NCI-H748 treated with DMSO at 0.1 percent for 48 hours (cell line): Measurements from ENCODE around the gene URM1.
A peak's percentile ranks its signal among the peaks of the same experiment; 100 is the strongest.

ENCODE experiments used
- DNase-seq: peaks from one replicate; lab custom pipeline; 2025; lab: John Stamatoyannopoulos, UW

URM1 gene

GRCh38 chr9:128349125-128349524 is 22.0 kb upstream of the URM1 start:
- no peak for DNase-seq

GRCh38 chr9:128349772-128350171 is 21.4 kb upstream of the URM1 start:
- no peak for DNase-seq

GRCh38 chr9:128355451-128355850 is 15.7 kb upstream of the URM1 start:
- DNase-seq = no peak

GRCh38 chr9:128358090-128358489 is 13.1 kb upstream of the URM1 start:
- DNase-seq = no peak

- DNase-seq = no peak
Observed at GRCh38 chr9:128358861-128359260, 12.3 kb upstream of the URM1 start.

GRCh38 chr9:128360826-128361225 is 10.3 kb upstream of the URM1 start:
- DNase-seq = no peak

GRCh38 chr9:128361296-128361985 is 9.7 kb upstream of the URM1 start:
- DNase-seq = no peak

GRCh38 chr9:128361986-128362646 is 9.1 kb upstream of the URM1 start:
- peak; percentile 38 for DNase-seq

GRCh38 chr9:128362774-128363173 is 8.4 kb upstream of the URM1 start:
- no peak for DNase-seq

- no peak for DNase-seq
Observed at GRCh38 chr9:128365525-128365924, 5.6 kb upstream of the URM1 start.

- no peak for DNase-seq
Observed at GRCh38 chr9:128369024-128369706, 2.0 kb upstream of the URM1 start.

- DNase-seq = no peak
Observed at GRCh38 chr9:128370367-128370751, 815 bp upstream of the URM1 start.

- no peak for DNase-seq
Observed at GRCh38 chr9:128371630-128372117, 500 bp downstream of the URM1 start.

- DNase-seq = no peak
Observed at GRCh38 chr9:128372188-128372641, 1.0 kb downstream of the URM1 start.

- DNase-seq = no peak
Observed at GRCh38 chr9:128372784-128373183, 1.6 kb downstream of the URM1 start.

- no peak for DNase-seq
Observed at GRCh38 chr9:128374221-128374675, 3.1 kb downstream of the URM1 start.

GRCh38 chr9:128375865-128376264 is 4.7 kb downstream of the URM1 start:
- no peak for DNase-seq

- no peak for DNase-seq
Observed at GRCh38 chr9:128382261-128382660, 11.1 kb downstream of the URM1 start.

GRCh38 chr9:128383007-128383753 is 12.0 kb downstream of the URM1 start:
- DNase-seq = no peak

- no peak for DNase-seq
Observed at GRCh38 chr9:128383791-128384190, 12.6 kb downstream of the URM1 start.

- no peak for DNase-seq
Observed at GRCh38 chr9:128384801-128385495, 13.8 kb downstream of the URM1 start.
